Measurements from ENCODE around the gene SVIL. TPM values are rescaled to one million over a fixed set of nuclear protein-coding genes. Genes with fewer than 3 reads are reported as not detected.
A peak's percentile ranks its signal among the peaks of the same experiment; 100 is the strongest.

Gene SVIL
- polyA plus RNA-seq, 1 donor (not counting 4 experiments of a cell fraction or from before 2014, with no cell fraction given), result 16.2 TPM

DNA sequence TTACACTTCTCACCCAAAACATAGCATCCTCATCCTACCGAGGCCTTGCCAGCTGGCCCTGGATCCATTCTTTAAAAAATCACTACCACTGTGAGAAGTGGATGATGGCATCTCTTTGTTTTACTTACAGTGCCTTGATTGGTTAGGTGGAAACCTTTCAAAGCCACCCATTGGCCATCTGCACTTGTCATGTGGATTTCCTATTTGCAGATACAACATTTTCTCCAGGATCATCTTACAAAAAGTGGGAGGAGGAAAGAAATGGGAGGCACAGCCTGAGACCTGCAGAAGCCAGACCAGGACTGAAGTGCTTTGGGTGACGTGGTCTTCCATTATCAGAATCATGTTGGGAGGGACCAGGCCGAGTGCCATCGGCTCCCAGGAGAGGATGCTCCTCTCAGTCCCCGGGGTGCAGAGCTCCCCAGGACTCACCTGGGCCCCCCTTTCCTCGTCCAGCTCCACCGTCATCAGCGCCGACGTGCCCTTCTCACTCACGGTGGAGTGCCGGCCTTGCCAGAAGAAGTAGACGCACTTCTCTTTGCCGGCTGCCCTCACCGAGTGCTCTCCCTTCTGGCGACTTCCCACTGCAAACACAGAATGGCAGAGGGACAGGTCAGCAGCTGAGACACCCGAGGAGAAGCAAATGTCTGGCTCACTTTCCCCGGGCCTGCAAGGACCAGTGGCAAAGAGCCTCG lies 161.2 kb downstream of the SVIL start:
- TF ChIP-seq, protein P1, sequence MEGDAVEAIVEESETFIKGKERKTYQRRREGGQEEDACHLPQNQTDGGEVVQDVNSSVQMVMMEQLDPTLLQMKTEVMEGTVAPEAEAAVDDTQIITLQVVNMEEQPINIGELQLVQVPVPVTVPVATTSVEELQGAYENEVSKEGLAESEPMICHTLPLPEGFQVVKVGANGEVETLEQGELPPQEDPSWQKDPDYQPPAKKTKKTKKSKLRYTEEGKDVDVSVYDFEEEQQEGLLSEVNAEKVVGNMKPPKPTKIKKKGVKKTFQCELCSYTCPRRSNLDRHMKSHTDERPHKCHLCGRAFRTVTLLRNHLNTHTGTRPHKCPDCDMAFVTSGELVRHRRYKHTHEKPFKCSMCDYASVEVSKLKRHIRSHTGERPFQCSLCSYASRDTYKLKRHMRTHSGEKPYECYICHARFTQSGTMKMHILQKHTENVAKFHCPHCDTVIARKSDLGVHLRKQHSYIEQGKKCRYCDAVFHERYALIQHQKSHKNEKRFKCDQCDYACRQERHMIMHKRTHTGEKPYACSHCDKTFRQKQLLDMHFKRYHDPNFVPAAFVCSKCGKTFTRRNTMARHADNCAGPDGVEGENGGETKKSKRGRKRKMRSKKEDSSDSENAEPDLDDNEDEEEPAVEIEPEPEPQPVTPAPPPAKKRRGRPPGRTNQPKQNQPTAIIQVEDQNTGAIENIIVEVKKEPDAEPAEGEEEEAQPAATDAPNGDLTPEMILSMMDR (optimal IDR thresholded peaks at IDR 0.05 in 1 of 3, IDR thresholded peaks at IDR 0.05 in 1 of 3, conservative IDR thresholded peaks at IDR 0.05 in 1 of 3; ENCODE audit: extremely low read depth in 1 of 3, insufficient read depth in 2 of 3, low read length in 3 of 3), result no peak
- no peak for TF ChIP-seq EZH2 (IDR thresholded peaks at IDR 0.05; ENCODE audit: low read length)
- Histone ChIP-seq H3K9me1 (ENCODE audit: control insufficient read depth, extremely low read depth, insufficient read depth, low read length) (peaks cover 2% of the 10 kb centered on the region), H3K4me1 (ENCODE audit: control insufficient read depth, extremely low read depth, insufficient read depth, low read length) (peaks cover 19% of the 10 kb centered on the region), H3K36me3 (ENCODE audit: control insufficient read depth in 2 of 2, extremely low read depth in 1 of 2, insufficient read depth in 2 of 2, low read length in 2 of 2) (peaks cover 28% of the 10 kb centered on the region in 2 experiments), H3K4me2 (ENCODE audit: control insufficient read depth, extremely low read depth, insufficient read depth, low read depth, low read length) (no peak overlapping the region), H3K4me3 (ENCODE audit: control insufficient read depth in 2 of 3, extremely low read depth in 1 of 3, insufficient read depth in 2 of 3, low read depth in 1 of 3, low read length in 3 of 3) (no peak overlapping the region), H3K27me3 (ENCODE audit: control insufficient read depth, extremely low read depth, insufficient read depth, low read length) (no peaks in the 10 kb centered on the region), H3K9ac (ENCODE audit: control insufficient read depth, extremely low read depth, insufficient read depth, low read length) (no peak overlapping the region), H3K9me3 (ENCODE audit: control insufficient read depth, low read depth, low read length) (no peaks in the 10 kb centered on the region), H4K20me1 (ENCODE audit: control insufficient read depth, extremely low read depth, insufficient read depth, low read length) (peaks cover 2% of the 10 kb centered on the region), H3K27ac (ENCODE audit: control insufficient read depth, insufficient read depth, low read length) (no peak overlapping the region), H2AFZ (ENCODE audit: control insufficient read depth, low read length) (no peak overlapping the region), H3K79me2 (ENCODE audit: control insufficient read depth, insufficient read depth, low read length) (no peaks in the 10 kb centered on the region)
- DNase-seq (ENCODE audit: low read depth, low spot score) (no peak), FAIRE-seq (peak; percentile 20)
- dilution Hi-C loops (cut with MboI; ENCODE audit: extremely low pct_ligation_motif_present, low sequenced_read_pairs), result no loop called here

DNA sequence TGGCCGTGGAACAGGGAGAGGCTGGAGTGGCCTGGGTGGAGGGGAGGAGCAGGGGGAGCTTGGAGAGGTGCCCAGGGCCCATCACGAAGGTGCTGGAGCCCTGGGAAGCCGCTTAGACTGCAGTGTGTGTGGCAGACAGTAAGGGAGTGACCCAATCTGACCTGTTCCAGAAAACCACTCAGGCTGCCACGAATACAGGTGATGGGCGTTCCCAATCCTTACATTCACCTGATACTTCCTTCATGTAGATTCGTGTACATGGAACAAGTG lies 161.7 kb downstream of the SVIL start:
- Histone ChIP-seq H3K4me1 (ENCODE audit: control insufficient read depth, extremely low read depth, insufficient read depth, low read length) (peaks cover 19% of the 10 kb centered on the region), H3K4me3 (ENCODE audit: control insufficient read depth in 2 of 3, extremely low read depth in 1 of 3, insufficient read depth in 2 of 3, low read depth in 1 of 3, low read length in 3 of 3) (no peak overlapping the region), H3K9me1 (ENCODE audit: control insufficient read depth, extremely low read depth, insufficient read depth, low read length) (peaks cover 2% of the 10 kb centered on the region), H4K20me1 (ENCODE audit: control insufficient read depth, extremely low read depth, insufficient read depth, low read length) (peaks cover 2% of the 10 kb centered on the region), H3K27ac (ENCODE audit: control insufficient read depth, insufficient read depth, low read length) (no peak overlapping the region), H2AFZ (ENCODE audit: control insufficient read depth, low read length) (no peak overlapping the region), H3K9ac (ENCODE audit: control insufficient read depth, extremely low read depth, insufficient read depth, low read length) (no peak overlapping the region), H3K4me2 (ENCODE audit: control insufficient read depth, extremely low read depth, insufficient read depth, low read depth, low read length) (no peak overlapping the region), H3K27me3 (ENCODE audit: control insufficient read depth, extremely low read depth, insufficient read depth, low read length) (no peaks in the 10 kb centered on the region), H3K79me2 (ENCODE audit: control insufficient read depth, insufficient read depth, low read length) (no peaks in the 10 kb centered on the region), H3K9me3 (ENCODE audit: control insufficient read depth, low read depth, low read length) (no peaks in the 10 kb centered on the region), H3K36me3 (ENCODE audit: control insufficient read depth in 2 of 2, extremely low read depth in 1 of 2, insufficient read depth in 2 of 2, low read length in 2 of 2) (peaks cover 24 to 28% of the 10 kb centered on the region in 2 experiments)
- DNase-seq (ENCODE audit: low read depth, low spot score), result no peak
- no peak for FAIRE-seq
- TF ChIP-seq EZH2 (IDR thresholded peaks at IDR 0.05; ENCODE audit: low read length), result no peak
- TF ChIP-seq, protein P1 (optimal IDR thresholded peaks at IDR 0.05 in 1 of 3, IDR thresholded peaks at IDR 0.05 in 1 of 3, conservative IDR thresholded peaks at IDR 0.05 in 1 of 3; ENCODE audit: extremely low read depth in 1 of 3, insufficient read depth in 2 of 3, low read length in 3 of 3), result no peak
- dilution Hi-C loops (cut with MboI; ENCODE audit: extremely low pct_ligation_motif_present, low sequenced_read_pairs), result no loop called here

All from keratinocyte (primary cell).